IPS DF 4.7 (cell line): ENCODE data around the gene PRKAG2.
"Not testable (repeated sequence)": the region's sequence is repeated elsewhere in the genome, so short reads cannot be mapped to it uniquely, and the experiment has no call there.

Experiments
- DNase-seq: peaks from one replicate; pipeline ENCODE4 v3.0.0-alpha.2; 2013; ENCODE audit warnings: low spot score; ENCODE audit errors: extremely low read depth

Gene PRKAG2

GRCh38 chr7:151806204-151806603 is 70.7 kb downstream of the PRKAG2 start:
- DNase-seq, result no peak

GRCh38 chr7:151805191-151805590 is 71.7 kb downstream of the PRKAG2 start:
- no peak for DNase-seq

DNA sequence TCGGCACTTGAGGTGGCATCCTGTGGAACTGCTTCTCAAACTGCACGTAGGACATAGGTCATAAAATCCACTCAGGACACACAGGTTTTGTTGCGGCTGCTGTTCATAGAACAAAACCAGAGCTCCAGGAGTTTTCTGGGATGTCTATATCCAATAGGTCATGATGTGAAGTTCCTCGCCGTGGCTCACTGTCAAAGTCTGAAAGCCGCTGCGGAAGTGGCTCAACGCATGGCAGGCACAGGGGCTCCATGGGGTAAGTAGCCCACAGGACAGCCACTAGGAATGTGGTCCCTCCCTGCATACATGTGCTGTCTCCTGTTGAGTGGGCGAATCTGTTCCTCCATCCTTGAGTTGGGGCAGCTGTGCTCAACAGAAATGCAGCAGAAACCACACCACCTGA is 72.2 kb downstream of the PRKAG2 start:
- DNase-seq, result no peak

GRCh38 chr7:151803841-151804240 is 73.1 kb downstream of the PRKAG2 start:
- no peak for DNase-seq

DNA sequence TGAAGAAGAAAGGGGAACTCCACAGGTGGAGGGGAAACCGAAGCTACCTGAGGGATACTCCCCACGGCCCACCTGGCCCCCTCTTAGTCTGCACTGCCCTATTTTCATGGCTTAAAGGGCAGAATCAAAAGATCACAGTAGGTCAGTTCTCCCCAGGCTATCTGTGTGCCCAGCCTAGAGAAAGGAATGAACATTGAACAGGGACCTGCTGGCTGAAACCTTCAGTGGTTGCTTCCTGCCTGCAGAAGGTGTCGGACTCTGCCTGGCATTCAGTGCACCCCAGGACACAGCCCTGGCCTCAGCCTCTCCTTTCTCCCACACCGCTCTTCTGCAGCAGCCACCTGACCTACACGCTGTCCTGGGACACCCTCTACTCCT is 74.5 kb downstream of the PRKAG2 start:
- no peak for DNase-seq

- DNase-seq, result no peak
Observed at GRCh38 chr7:151801782-151802468, 75.0 kb downstream of the PRKAG2 start.

- DNase-seq, result no peak
Observed at GRCh38 chr7:151801291-151801690, 75.6 kb downstream of the PRKAG2 start.

DNA sequence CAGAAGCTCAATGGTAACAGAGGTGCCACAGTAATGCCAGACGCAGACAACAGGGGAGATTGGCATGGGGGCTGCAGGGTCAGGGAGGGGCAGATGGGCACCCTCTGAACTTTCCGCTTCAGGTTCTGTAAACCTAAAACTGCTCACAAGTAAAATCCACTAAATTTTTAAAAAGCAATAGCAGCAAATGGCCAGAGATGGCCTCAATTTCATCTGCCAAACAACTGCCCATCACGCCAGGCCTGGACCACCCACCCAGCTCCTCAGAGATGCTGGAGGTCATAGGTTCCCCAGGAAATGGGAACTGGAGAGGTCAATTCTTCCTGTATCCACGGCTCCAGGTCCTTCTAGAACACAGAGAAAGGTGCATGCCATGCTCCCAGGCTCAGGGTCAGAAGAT is 76.1 kb downstream of the PRKAG2 start:
- DNase-seq, result no peak

DNA sequence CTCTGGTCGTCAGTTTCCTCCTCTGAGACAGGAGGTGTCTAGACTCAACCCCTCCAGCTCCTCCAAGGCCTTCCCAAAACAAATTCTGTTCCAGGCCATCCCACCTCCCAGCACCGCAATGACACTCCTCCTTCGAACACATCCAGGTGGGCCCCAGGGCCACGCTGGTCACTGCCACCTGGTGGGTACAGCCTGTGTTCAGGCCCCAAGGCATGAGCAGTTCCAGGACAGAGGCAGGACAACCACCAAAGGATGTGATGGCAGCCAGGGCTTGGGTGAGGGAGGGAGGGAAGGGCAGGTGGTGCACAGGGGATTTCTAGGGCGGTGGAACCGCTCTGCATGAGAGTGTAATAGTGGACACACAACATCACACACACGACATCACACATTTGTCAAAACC is 76.5 kb downstream of the PRKAG2 start:
- no peak for DNase-seq

DNA sequence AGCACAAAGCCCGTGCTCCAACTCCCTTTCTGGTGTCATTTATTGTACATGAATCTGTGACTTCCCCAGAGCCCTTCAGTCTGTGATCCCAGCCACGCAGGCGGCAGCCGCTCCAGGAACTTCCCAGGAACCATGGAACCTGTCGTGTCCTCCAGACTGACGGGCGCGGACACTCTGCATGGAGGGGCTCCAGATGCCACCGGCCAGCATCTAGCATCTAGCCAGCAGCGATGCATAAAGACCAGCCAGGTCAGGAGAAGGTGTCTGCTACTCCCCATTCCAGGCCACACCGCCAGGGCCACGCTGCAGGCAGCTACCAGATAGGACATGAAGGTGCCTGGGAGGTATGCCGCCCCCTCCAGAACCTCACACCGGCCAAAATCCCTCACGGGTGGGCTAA is 77.4 kb downstream of the PRKAG2 start:
- DNase-seq, result no peak

DNA sequence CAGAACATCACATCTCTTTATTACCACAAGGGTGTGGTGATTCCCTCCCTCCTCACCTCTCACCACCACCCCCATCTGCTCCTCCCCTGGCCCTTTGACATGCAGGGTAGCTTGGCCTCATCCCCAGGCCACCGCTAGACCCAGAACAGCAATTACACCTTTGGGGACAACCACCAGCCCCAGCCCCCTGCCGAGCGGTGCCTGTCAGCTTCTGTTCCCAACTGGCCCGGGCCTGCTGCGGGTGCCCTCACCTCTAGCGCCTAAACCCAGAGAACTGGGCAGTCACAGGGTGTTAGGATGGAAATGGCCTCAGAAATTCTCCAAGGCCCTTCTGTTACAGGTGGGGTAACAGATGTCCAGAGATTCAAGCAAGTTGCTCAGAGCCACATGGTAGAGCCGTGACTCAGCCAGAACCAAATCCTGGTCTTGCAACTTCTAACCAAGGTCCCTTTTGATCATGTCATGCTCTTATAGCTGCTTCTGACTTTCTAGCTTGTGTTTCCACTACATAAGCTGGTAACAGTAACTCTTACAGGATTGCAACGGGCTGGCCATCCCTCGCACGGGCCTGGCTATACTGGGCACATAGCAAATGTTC is 78.0 kb downstream of the PRKAG2 start:
- no peak for DNase-seq

- DNase-seq, result not testable (repeated sequence)
Observed at GRCh38 chr7:151797667-151798307, 79.1 kb downstream of the PRKAG2 start.

DNA sequence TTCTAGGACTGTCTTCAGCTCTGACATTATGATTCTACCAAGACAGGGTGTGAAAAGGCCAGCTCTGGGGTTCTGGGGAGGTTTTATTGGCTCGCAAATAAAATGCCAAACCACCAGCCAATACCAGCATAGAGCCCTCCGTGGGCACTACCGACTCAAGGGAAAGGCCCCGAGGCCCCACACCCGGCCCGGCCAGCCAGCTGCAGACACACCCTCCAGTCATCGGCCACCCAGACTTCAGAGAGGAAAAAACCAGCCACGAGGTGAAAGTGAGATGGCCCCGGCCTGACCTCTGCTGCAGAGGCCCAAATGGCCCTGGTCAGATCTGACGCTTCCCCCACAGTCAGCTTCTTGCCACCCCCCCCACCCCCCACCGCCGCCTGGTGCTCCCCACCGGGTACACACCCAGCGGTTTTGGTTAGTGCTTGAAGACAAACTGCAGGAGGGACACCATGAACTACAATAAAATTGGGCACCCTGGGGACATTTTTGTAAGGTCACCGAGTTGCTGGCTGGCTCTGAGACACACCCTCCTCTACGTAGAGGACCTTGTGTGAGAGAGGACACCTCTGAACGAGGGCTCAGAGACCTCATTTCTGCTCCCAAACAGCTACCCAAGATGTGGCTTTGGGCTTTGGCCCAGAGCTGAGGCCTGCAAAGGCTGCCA is 79.9 kb downstream of the PRKAG2 start:
- DNase-seq, result no peak

DNA sequence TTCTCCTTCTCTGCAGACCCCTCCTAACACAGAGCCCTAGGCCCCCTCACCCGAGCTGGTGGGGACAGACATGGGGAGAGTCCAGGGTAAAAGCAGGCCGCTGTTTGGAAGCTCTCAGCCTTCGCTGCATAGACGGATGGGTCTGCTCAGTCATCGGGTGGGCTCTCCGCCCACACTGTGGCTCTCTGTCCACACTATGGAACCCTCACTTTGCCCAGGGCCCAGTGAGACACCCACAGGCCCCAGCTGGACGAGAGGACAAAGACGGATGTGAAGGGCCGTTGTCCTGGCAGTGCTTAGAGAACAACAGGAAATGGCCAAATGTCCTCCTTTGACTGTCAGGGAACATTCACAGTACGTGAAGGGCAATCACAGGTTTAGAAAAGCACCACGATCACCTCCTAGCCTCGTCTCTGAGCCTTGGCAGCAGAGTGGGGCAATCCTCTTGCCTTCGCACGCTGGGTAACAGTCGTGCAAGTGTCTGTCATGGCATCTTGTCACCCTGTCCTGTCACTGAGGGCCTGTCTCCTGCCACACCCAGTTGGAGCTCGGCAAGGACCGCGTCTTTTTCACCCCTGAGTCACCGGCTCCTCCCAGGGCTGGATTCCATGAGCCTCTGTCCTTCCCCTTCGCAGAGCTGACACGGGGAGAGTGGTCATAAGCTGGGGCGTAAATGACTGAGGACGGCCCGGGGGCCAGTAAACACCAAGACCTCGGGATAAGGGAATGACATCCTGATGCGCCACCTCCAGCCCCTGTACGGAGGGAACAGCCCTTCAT is 80.6 kb downstream of the PRKAG2 start:
- DNase-seq, result no peak

DNA sequence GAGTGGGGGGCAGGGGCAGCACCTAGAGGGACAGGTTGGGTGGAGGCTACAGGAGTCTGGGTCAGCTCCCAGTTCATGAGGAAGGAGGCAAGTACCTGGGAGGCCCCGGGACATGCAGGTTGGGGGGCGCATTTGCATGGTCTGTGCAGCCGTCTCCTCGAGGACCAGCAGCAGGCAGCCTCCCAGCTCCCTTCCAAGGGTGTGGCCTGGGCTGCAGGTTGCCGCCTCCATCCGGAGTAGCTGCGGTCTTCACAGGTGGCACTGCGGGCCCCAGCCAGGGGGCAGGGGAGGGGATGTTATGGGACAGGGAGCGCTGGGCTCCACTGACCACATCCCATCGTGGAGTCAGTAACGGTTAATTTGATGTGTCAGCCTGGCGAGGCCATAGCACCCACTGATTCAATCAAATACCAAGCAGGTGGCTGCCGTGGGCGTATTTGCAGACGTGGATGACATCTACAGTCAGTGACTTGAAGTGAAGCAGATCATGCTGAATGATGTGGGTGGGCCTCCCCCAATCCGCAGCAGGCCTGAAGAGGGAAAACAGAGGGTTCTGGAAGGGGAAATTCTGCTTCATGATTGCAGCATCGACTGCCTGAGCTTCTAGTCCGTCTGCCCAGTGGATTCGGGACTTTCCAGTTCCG is 81.6 kb downstream of the PRKAG2 start:
- no peak for DNase-seq

GRCh38 chr7:151794508-151795167 is 82.3 kb downstream of the PRKAG2 start:
- no peak for DNase-seq

GRCh38 chr7:151793991-151794507 is 82.9 kb downstream of the PRKAG2 start:
- DNase-seq, result no peak

- no peak for DNase-seq
Observed at GRCh38 chr7:151793531-151793951, 83.4 kb downstream of the PRKAG2 start.

DNA sequence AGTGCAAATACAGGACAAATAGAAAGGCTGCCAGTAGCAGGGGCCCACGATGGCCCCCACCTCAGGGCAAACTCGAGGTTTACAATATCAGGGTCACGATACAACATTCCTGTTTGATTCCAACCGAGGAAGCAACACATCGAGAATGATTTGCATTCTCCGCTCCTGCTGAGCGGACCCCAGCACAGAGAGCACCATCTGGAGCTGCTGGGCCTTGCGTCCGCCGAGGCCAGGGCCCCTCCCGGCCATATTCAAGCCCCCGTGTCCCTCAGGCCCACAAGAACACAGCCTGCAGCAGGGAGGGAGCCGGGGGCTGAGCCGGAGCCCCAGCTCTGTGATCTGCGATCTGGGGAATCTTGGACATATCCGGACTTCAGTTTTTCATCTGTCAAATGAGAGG is 84.3 kb downstream of the PRKAG2 start:
- no peak for DNase-seq

DNA sequence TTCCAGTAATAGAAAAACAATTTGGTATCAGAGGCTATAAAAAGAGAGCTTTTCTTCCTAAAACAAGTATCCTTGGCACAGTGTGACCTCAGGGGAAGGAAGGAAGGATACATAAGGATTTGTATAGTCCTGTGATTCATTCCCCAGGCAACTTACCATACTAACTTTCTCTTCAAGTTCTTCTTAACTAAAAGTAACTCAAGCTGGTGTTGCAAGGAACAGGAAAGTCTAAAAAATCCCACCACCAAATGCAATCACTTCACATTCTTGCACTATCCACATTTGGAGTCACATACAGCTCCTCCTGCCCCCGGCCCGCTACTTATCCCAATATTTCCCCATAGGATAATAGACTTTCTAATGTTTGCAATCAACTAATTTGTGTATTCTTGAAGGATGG is 84.8 kb downstream of the PRKAG2 start:
- DNase-seq, result no peak
